NCI-H187 treated with DMSO at 0.1 percent for 48 hours (cell line): ENCODE data around the gene CHIC2.

Experiments used
- DNase-seq: peaks from one replicate; lab custom pipeline; 2025; lab: John Stamatoyannopoulos, UW

Gene CHIC2

DNA sequence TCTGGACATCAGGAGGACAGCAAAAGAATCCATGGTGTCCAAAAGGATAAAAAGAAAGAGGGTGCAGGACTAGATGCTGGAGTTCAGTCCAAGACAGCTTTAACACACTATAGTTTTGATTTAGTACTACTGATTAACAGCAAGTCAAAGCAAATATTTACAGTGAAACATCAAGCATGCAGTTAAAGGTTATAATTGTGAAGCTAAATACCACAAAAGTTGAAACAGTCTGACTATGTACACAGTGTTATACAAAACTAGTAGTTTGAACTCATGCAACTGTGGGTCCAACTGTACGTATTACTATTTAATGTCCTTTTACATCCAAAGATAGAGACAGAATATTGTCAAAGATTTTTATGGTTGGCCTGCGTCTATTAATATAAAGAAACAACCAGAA lies 57.6 kb downstream of the CHIC2 start:
- no peak for DNase-seq

DNA sequence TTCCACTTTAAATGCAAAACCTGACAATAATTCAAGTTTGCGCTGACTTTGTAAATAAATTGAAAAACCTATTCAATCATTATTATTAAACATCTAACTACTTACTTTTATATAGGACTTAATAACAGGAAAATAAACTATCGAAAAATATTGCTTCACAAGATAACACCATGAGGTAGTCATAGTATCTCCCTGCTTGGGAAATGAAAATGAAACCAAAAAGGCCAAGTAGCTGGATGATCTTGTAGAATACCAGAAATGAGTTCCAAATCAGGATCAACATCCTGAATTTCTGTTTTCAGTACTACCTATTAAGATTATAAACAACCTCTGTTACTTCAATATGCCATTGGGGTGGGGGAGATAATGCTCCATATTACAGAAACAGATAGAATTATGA lies 58.9 kb downstream of the CHIC2 start:
- no peak for DNase-seq

DNA sequence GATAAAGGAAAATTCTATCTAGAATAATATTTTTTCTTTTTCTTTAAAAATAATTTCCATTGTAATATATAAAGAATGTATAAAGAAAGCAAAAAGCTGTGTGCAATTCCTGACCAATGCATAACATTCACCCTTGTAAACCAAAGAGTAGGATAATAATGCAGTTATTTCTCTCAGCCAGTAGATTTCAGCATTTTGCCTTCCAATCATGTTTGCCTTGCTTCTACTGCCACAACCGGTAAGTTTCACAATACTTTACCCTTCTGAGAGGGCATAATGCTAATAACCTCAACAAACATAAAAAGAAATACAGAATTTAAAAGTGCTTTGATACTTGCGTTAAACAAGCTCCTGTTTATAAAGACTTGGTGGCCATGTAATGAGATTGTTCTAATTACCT lies 59.9 kb downstream of the CHIC2 start:
- DNase-seq: no peak

DNA sequence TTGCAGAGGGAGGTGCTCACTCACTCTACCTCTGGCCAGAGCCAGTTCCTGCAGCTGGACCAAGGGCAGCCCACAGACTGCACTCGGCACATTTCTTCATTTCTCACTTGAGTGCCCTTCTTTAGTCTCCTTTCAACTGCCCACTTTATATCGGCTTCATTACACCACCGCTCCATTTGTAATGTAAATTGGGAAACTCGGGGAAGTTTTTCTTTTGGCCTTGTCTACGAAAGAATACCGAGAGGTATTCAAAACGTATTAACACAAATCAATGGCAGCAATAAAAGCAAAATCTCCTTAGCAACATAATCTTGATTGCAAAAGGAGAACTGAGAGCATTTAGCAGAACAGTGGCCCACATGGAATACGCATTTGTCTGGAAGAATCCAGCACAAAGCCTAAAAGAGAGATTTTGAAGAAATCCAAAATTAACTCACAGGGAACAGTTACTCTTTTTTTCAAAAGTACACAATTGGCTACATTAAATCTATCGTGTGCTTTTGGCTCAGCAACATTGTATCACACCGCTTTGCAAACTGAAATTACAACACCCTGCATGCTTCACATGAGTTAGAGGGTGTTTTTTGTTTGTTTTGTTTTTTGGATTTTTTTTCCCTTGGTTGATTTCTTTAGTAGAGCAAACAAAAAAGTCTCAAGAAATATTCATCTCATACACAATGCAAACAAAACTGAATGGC lies 62.6 kb downstream of the CHIC2 start:
- no peak for DNase-seq

DNA sequence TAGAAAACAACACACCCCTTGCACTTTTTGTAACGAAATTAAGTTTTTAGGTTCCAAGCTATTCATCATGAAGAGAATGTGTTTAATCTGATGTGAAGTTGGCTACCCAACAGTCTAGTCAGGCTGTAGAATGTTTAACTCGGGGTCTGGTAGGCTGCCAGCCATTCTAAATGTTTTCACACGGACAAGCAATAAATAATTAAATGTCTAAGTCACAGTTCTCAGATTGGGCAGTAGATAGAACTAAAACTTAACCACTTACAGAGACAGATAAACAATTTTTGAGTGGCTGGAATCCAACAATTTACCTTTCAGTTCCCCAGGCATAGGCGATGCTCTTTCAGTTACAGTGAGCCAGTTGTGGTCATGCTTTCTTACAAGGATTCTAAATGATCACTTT lies 66.5 kb downstream of the CHIC2 start:
- DNase-seq: no peak

DNA sequence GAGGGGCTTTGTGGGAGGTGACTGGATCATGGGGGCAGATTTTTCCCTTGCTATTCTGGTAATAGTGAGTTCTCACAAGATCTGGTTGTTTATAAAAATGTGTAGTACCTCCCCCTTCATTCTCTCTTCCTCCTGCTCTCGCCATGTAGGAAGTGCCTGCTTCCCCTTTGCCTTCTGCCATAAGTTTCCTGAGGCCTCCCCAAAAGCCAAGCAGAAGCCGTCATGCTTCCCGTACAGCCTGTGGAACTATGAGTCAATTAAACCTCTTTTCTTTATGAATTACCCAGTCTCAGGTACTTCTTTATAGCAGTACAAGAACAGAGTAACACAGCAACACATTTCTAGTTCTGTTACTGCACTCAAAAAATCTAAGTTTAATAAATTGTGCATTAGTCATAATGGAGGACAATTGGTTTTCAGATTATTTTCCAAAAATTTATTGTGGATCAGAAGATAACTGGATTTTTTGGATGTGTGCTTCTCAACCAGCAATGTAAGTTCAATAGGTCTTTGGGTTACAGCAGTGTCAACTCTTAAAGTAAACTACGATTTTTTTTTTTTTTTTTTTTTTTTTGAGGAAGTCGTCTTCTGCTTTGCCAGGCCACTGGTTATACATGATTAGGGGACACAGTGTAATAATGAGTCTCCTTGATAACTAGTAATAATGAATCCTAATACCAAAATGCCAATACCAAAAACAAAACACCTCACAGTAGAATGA lies 69.9 kb downstream of the CHIC2 start:
- no peak for DNase-seq

DNA sequence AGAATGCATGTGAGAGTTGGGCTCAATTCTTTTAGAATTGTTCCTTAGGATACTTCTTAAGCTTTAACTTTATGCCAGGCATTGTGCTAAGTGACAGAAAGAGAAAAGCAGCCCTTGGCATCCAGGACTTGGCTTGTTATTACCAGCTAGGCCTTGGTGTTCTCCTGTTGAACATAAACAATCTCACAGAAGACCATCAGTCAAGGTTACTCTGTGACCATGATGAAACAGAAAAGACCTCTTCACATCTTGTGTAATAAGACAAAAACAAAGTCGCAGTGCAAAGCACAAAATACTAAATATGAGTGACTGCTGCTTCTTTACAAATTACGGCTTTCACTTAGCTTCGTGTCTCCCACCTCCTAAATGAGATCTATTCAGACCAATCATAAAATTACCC lies 71.6 kb downstream of the CHIC2 start:
- DNase-seq: no peak

DNA sequence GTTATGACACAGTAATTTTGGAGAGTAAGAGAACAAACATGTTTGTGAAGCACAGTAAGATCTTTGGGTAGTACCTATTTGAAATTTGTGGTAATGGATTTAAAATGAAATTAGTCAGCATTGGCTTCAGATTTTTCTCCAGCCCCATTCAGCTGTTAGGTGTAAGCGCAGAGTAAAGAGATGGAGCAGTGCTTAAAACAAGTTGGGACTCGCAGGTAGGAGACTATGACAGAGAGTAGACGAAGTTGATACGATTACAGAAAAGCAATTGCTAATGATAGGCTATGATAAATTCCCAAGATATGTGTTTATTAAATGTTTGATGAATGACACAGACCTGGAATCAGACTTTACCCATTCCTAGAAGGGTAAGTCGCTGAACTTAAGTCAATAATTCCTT lies 72.6 kb downstream of the CHIC2 start:
- DNase-seq: no peak

DNA sequence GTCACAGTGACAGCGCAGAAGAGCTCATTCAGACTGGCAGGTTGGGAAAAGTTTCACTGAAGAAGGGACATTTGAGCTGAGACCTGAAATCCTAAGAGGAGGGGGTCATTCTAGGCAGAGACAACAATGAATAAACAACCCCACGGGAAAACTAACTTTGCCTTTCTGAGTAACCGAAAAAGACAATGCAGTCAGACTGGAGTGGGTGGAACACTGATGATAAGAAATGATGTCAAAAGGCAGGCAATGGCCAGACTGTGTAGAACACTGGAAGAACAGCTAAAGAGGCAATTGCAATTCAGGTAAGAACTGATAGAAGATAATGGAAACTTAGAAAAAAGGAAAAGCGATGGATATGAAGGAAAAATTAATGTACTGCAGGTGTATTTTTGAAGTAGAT lies 73.8 kb downstream of the CHIC2 start:
- DNase-seq: no peak

DNA sequence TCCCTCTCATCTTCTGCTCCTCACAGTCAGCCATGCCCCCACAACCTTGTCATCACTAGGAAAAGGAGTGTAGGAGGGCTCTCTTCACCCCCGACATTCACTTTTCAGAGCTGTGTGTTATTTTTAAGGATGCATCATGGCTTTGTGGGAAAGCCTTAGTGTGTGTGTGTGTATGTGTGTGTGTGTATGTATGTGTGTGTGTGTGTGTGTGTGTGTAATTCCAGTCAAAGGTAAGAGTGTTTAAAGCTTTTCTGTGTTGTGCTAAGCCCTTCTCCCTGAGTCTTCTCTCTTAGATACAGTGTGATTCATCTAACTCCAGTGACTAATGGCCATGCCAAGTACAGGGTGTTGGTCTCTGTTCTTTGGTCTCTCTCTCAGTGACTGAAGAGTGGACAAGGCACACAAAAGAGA lies 76.6 kb downstream of the CHIC2 start:
- DNase-seq: no peak

DNA sequence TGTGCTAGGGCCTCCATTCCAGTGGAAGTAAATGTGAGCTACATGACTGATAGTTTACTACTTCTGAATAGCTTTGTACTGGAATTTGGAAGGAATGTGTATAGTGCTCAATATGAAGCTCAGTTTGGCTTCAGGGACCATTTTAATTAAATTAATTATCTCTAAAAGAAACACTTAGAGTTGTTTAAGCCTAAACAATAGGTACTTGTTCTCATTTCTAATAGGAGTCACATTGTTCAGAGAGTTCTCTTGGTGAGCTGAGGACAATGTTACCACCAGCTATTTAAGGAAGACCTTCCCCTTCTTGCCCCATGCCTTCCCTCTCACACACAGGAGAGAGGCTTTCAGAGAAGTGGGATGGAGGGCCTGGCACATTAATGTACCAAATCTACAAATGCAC lies 78.3 kb downstream of the CHIC2 start:
- DNase-seq: no peak

DNA sequence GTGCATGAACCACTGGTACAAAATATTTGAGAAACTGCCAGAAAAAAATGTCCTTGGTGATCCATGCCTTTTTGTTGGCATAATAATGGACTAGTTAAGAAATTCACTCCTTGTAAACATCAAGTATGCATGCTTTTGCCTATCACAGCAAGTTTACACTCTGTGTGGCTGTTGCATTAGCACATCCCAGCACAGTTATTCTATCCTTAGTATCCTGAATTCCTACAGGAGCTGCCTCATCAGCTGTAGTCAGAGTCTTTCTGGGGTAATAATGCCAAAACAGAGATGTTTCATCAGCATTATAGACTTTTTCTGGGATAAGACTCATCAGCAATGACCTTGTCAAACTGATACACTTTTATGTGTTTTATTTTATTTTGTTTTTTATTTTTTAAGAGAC lies 82.8 kb downstream of the CHIC2 start:
- DNase-seq: no peak

DNA sequence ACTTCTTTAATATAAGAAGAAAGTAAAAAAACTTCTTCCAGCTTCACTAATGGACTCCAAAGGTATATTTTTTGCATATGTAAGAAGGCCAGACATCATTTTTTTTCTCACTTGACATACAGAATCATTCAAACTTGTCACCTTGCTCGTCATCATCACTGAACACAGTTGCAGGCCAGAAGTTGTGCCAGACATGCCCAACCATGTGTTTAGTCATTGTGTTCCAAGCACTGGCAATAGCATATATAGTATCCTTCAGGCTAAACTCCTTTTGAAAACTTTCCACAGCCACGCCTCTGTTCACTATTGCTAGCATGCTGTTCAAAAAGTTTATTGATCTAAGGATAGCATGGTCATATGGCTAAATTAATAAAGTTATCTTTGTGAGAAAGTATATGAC lies 83.3 kb downstream of the CHIC2 start:
- no peak for DNase-seq

DNA sequence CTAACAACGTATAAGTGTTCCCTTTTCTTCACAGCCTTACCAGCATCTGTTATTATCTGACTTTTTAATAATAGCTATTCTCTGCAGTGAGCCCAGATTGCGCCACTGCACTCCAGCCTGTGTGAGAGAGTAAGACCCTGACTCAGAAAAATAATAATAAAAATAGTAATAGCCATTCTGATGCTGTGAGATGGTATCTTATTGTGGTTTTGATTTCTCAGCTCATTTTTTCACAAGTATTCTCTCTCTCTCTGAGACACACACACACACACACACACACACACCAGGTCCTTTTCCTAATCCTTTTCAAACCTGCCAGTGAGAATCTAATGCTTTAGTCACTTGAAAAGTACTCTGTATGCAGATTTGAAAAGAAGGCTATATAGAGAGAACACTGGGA lies 89.8 kb downstream of the CHIC2 start:
- no peak for DNase-seq

DNA sequence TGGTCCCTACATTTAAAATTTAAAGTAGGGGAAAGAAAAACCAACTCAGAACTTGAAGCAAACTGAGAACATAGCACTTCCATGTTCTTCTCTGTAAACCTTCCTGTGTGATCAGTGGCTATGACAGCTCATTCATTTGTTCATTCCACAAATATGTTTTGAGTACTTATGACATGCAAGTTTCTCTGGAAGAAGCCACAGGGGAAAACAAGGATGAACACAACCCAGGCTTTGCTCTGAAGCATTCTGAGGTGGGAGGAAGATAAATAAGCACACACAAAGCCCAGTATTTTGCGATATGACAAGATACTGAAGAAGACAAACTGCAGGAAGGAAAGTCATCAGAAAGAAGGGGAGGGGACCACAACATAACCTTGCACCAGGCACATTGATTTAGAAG lies 96.4 kb downstream of the CHIC2 start:
- DNase-seq: no peak

DNA sequence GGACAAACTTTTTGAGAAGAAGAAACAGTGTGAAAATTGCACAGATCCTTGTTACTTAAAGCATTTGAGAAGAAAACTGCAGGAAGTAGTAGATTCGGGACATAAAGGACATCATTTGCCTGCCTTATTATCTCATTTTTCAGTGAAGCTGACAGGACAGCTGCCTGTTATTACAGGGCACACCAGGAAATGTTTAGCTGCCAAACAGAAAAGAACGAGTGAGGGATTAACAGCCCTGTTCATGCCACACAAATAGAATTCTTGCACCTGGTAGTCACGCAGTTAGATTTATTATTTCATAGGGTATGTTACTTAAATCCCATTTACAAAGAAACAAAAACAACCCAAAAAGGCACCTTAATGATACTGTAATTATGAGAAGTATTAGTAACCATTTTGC lies 100.6 kb downstream of the CHIC2 start:
- DNase-seq: no peak

DNA sequence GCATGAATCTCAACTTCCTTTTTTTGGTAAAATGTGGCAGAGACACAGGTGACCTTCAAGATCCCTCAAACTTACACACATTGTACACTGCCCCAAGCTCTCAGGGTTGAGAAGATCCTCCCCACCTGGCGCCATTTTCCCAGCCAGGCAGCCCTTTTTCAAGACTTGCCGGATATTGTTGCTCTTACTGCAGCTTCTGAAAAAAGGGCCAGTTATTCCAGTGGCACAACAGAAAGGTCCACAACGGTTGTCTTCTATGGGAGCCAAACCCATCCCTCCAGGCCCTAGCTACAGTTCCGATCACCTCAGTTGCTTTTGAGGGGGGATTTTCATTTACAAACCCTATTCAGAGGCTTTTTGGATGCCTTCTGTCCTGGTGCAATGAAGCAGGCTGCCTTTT lies 101.1 kb downstream of the CHIC2 start:
- no peak for DNase-seq

DNA sequence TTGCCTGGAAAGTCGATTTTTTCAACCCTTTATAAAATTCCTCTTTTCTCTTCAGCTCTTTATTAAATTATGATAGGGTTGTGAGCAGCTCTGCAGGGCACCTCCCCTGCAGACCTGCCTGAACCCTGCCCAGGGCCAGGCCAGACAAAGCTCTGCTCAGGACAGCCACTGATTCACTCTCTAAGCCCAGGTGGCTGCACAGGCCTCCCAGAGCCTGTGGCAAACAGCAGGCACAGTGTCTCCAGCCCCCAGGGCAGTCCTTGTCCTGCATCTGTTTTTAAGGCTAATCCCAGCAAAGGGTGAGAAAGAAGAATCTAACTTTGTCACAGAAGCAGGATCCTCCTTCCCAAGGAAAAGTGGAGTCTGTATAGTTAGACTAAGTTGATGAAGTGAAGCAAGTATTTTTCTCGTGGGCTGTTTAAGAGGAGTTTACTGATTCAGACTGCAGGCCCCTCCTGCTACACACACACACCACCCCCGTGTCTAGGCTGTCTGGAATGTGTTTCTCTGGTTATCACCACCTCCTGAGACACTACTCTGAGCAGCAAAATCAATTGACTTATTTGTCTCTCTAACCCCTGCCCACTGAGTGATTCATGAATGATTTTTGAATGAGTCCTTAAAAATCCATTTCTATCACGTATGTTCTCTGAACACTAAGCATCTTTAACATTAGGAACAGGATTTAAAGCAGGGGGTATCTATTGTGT lies 101.7 kb downstream of the CHIC2 start:
- DNase-seq: no peak

DNA sequence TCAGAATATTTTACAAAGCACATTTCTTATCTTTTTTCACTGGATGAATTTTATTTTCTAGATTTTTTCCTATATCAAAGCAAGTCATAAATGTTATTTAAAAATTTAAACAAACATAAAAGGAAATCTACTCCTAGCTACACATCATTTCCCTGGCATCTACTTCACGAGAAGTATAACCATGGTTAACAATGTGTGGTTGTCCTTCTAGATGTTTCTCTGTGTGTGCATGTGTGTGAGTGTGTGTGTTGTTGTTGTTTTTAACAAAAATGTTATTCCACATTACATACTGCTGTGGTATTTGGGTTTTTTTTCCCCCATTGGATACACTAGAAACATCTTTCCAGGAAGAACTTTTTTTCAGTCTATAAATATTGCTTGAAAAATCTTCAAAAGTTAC lies 103.1 kb downstream of the CHIC2 start:
- no peak for DNase-seq

DNA sequence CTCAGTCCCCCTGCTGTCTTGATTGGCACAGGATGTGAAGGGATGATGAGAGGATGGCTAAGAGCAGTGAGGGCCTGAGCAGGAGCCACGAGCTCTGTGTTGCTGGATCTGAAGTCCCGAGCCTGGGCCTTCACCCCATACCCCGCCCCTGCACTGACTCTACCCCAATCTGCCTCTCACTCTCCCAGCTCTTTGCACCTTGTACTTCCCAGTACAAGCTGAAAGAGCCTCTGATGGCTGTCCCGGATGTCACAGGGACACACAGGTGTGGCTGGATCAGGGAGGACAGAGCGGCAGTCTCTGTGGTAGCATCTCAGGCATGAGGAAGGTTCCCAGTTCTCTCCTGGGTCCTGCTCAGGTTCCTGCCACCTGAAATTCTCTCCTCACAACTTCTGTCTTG lies 103.6 kb downstream of the CHIC2 start:
- DNase-seq: no peak
